ENCODE results near the gene CHMP1A.

CHMP1A gene

GRCh38 chr16:89607937-89608740, 49.4 kb downstream of the CHMP1A start:
- in situ Hi-C loops (cut with HindIII; ENCODE audit: low sequenced_read_pairs), result no loop called here

DNA sequence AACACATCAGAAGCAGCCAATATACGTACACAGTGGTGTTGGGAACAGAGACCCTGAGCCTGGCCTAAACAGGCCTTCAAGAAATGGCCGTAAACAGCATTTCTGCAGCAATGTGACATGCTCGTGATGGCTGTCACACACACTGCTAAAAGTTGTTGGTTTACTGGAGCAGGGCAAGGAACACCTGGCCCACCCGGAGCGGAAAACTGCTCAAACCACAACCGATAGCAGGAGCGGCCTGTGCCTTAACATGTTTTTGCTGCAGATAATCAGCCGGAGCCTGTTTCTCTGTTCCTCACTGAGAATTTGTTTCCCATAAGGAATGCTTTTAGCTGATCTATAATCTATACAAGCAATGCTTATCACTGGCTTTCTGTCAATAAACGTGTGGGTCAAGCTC, 50.1 kb downstream of the CHMP1A start:
- in situ Hi-C loops (cut with HindIII; ENCODE audit: low sequenced_read_pairs), result no loop called here

DNA sequence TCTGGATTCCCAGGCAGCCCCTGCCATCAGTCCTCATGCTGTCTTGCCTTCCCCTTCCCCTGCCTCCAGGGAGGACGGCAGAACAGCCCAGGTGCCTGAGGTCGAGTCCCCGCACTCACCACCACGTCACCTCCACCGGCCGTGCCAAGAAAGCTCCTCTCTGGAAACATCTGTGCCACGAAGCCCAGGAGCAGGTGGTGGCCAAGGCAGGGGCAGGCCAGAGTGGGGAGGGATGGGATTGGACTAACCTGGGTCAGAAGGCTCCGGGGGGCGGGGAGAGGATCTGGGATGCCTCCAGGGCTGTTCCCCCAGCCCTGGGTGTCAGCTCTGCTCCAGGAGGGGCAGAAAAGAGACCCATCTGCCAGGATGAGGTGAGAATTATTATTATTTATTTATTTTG, 51.5 kb downstream of the CHMP1A start:
- in situ Hi-C loops (cut with HindIII; ENCODE audit: low sequenced_read_pairs), result no loop called here

DNA sequence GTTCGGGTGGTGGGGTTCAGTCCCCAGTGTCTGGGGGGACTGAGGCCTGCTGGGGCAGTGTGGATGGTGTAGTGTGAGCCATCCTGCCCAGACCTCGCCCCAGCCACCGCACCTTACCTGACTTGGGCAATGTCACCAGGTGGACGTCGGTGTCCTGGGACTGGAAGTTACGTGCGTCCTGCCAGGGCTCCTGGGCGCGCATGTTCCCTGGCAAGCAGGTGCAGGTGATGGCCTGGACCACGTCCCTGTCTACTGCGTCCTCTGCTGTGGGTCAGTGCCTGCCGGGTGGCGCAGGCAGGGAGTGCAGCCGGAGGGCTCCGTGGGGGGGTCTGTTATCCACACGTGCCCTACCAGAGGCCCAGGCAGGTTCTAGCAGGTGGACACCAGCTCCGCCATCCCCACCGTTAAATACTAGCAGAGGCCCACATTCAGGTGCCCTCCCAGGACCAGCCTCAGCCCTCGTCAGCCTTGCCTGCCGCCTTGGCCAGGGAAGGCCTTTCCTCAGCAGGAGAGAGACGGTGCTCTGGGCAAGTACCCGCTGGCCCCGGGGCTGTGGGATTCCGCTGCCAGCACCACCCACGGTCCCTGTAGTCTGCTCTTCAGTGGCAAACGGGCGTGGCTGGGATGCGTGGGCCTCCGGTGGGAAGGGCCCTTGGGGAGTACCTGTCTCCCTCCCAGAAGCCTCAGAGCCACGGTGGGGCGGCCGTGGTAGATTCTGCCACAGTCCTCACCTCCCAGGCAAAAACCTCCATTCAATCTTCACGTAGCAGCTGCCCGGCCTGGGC, 52.1 kb downstream of the CHMP1A start:
- in situ Hi-C loops (cut with HindIII; ENCODE audit: low sequenced_read_pairs), result no loop called here

GRCh38 chr16:89604764-89605163, 52.7 kb downstream of the CHMP1A start:
- in situ Hi-C loops (cut with HindIII; ENCODE audit: low sequenced_read_pairs), result no loop called here

- in situ Hi-C loops (cut with HindIII; ENCODE audit: low sequenced_read_pairs), result no loop called here
Observed at GRCh38 chr16:89602952-89603590, 54.4 kb downstream of the CHMP1A start.

DNA sequence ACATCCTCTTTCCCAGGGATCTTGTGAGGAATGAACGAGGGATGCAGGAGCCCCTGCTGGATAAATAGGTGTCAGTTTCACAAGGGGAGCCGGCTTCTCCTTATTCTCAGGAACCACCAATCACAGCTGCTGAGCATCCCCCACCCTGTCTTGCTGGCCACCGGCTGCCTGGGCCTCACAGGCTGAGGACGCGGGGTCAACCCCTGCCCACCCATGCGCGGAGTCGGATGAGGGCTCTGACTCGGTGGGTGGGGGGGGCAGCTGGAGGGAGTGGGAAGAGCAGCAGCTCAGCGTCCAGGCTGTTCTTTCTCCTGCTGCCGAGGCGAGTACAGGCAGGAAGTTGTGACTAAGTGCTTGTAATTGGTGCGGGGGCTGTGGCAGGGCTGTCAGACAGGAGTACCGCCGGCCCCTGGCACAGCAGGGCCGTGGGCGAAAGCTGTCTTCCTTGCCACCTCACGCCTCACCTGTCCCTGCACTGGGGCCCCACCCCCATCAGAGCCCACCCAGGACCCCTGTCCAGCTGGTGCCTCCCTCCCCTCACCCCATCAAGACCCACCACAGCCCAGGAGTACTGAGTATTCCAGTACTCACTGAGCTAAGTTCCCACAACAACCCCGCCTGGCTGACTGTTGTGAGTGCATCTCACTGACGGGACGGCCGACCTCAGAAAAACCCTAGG, 55.1 kb downstream of the CHMP1A start:
- in situ Hi-C loops (cut with HindIII; ENCODE audit: low sequenced_read_pairs), result no loop called here

DNA sequence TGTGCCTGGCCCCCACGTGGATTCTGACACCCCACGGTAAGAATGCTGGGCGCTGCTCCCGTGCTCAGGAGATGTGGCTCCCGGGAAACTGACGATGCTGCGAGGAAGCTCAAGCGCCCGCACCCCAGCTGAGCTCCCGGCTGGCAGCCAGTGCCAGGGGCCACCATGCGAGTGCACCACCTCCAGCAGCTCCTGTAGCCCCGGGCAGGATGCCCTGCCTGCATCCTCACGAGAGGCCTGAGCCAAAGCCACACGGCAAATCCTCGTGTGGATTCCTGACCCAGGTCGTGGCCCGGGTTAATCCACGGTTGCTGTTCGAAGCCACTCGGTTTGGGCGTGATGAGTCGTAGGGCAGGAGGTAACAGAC, 55.6 kb downstream of the CHMP1A start:
- in situ Hi-C loops (cut with HindIII; ENCODE audit: low sequenced_read_pairs), result no loop called here

DNA sequence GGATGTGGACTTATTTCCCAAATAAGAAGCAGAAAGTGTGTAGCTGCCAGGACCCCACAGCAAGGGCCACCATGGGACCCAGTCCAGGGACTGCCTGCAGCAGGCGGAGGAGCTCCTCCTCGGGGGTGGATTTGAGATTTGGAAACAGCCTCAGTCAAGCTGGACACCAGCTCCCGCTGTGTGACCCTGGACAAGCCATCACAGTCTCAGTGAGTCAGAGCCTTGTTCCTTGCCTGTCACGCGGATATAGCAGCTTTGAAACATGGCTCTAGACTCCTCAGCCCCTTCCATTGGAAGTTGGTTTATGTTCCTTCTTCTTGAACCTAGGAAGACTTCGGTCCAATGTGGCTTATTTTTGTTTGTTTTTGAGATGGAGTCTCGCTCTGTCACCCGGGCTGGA, 56.6 kb downstream of the CHMP1A start:
- in situ Hi-C loops (cut with HindIII; ENCODE audit: low sequenced_read_pairs), result no loop called here

- in situ Hi-C loops (cut with HindIII; ENCODE audit: low sequenced_read_pairs), result no loop called here
Observed at GRCh38 chr16:89600427-89600826, 57.1 kb downstream of the CHMP1A start.

DNA sequence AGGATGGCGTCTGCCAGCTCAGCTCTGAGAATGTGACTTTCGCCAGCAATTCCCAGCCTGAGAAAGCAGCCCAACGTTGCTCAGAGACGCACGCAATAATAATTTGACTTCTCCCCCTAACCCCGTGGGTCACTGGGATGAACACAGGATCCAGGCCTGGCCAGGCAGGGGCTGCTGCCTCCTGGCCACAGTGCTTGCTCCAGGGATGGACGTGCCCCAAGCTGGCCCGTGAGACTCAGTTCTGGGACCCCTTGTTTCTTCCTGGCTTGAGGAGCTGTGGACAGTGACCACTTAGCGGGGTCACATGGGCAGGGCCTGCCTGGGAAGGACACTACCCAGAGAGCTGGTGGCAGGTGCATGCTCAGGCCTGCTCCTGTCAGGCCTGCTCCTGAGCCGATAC, 57.6 kb downstream of the CHMP1A start:
- in situ Hi-C loops (cut with HindIII; ENCODE audit: low sequenced_read_pairs), result no loop called here

GRCh38 chr16:89599451-89599858, 58.1 kb downstream of the CHMP1A start:
- in situ Hi-C loops (cut with HindIII; ENCODE audit: low sequenced_read_pairs), result no loop called here

GRCh38 chr16:89598199-89598598, 59.3 kb downstream of the CHMP1A start:
- in situ Hi-C loops (cut with HindIII; ENCODE audit: low sequenced_read_pairs), result no loop called here

GRCh38 chr16:89596957-89597649, 60.4 kb downstream of the CHMP1A start:
- in situ Hi-C loops (cut with HindIII; ENCODE audit: low sequenced_read_pairs), result no loop called here

DNA sequence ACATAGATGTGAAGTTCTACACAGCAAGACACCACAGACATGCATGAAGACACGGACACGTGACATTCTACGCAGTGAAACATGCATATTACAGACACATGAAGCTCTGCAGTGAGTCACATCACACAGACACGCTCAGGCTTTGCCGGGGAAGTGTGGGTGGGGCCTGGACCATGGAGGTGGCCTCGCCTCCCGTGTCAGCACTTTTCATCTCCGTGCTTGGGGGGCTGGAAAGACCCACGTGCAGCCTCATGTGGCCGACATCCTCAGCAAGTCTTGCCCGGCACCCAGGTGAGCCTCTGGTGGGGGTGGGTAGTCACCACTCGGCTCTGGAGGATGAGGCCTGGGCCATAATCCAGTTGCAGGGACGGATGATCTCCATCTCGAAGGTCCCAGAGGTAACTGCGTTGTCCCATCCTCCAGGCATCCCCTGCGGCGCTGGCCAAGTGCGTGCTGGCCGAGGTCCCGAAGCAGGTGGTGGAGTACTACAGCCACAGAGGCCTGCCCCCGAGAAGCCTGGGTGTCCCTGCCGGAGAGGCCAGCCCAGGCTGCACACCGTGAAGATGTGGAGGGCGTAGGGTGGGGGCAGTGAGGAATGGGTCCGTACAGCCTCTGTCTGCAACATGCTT, 61.3 kb downstream of the CHMP1A start:
- in situ Hi-C loops (cut with HindIII; ENCODE audit: low sequenced_read_pairs), result no loop called here

DNA sequence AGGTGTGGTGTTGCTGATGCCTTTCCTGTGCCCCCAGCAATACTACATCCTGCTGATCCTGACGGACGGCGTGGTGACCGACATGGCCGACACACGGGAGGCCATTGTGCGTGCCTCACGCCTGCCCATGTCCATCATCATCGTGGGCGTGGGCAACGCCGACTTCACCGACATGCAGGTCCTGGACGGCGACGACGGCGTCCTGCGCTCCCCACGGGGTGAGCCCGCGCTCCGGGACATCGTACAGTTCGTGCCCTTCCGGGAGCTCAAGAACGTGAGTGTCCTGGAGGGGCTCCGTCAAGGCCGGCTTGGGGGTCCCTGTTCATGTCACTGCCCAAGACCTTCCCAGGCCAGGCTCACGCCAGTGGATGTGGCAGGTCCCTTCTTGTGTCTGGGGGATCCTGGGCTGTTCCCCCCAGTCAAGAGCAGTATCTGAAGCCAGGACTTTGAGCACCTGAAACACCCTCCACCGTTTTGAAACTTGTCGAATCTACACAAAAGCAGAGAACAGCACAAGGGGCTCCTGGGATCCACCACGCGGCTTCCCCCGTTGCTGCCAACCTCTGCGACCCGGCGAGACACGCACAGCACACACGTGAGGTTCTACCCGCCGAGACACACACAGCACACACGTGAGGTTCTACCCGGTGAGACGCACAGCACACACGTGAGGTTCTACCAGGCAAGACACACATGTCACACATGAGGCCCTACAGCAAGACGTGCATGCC, 62.0 kb downstream of the CHMP1A start:
- in situ Hi-C loops (cut with HindIII; ENCODE audit: low sequenced_read_pairs), result no loop called here
